Measurements from ENCODE around the gene DENND1A.

Gene DENND1A

GRCh38 chr9:123453076-123453667 is 476.8 kb downstream of the DENND1A start:
- Histone ChIP-seq H3K79me2 (ENCODE audit: insufficient read depth, low read length) (no peaks in the 10 kb centered on the region), H3K9me2 (replicated peaks; ENCODE audit: insufficient read depth, low read length) (no peaks in the 10 kb centered on the region), H3F3A (ENCODE audit: insufficient read depth) (no peaks in the 10 kb centered on the region), H3K36me3 (ENCODE audit: low read length) (no peaks in the 10 kb centered on the region), H3K27me3 (ENCODE audit: low read length) (no peaks in the 10 kb centered on the region), H3K9me3 (ENCODE audit: insufficient read depth, low read length) (no peaks in the 10 kb centered on the region), H3K4me3 (ENCODE audit: insufficient read depth, low read length, poor library complexity, severe bottlenecking) (no peak overlapping the region), H3K4me2 (ENCODE audit: low read depth, low read length, poor library complexity, severe bottlenecking) (no peak overlapping the region), H3K9ac (ENCODE audit: low read length) (no peak overlapping the region), H3K27ac (ENCODE audit: low read depth, low read length) (no peak overlapping the region), H2AFZ (ENCODE audit: low read depth, low read length, severe bottlenecking) (no peak overlapping the region), H4K20me1 (ENCODE audit: low read depth, low read length) (no peaks in the 10 kb centered on the region)
- TF ChIP-seq EZH2phosphoT487 (conservative IDR thresholded peaks at IDR 0.05; ENCODE audit: low read length) = no peak
- no peak for TF ChIP-seq CTCF (IDR thresholded peaks at IDR 0.05; ENCODE audit: insufficient read depth, low read length, poor library complexity, severe bottlenecking)

GRCh38 chr9:123450996-123451395 is 478.9 kb downstream of the DENND1A start:
- no peaks in the 10 kb centered on the region for H3K9me3 ChIP-seq (ENCODE audit: insufficient read depth, low read length)

GRCh38 chr9:123450098-123450770 is 479.7 kb downstream of the DENND1A start:
- Histone ChIP-seq H4K20me1 (ENCODE audit: low read depth, low read length) (no peaks in the 10 kb centered on the region), H3K79me2 (ENCODE audit: insufficient read depth, low read length) (no peaks in the 10 kb centered on the region), H3K9ac (ENCODE audit: low read length) (no peak overlapping the region), H3K4me3 (ENCODE audit: insufficient read depth, low read length, poor library complexity, severe bottlenecking) (no peak overlapping the region), H3F3A (ENCODE audit: insufficient read depth) (no peaks in the 10 kb centered on the region), H3K27me3 (ENCODE audit: low read length) (no peaks in the 10 kb centered on the region), H3K9me2 (replicated peaks; ENCODE audit: insufficient read depth, low read length) (no peaks in the 10 kb centered on the region), H2AFZ (ENCODE audit: low read depth, low read length, severe bottlenecking) (no peak overlapping the region), H3K4me2 (ENCODE audit: low read depth, low read length, poor library complexity, severe bottlenecking) (no peak overlapping the region), H3K36me3 (ENCODE audit: low read length) (no peaks in the 10 kb centered on the region), H3K27ac (ENCODE audit: low read depth, low read length) (no peak overlapping the region), H3K9me3 (ENCODE audit: insufficient read depth, low read length) (no peaks in the 10 kb centered on the region)
- no peak for TF ChIP-seq EZH2phosphoT487 (conservative IDR thresholded peaks at IDR 0.05; ENCODE audit: low read length)
- TF ChIP-seq CTCF (IDR thresholded peaks at IDR 0.05; ENCODE audit: insufficient read depth, low read length, poor library complexity, severe bottlenecking) = no peak

More at GRCh38 chr9:123450996-123451395, 478.9 kb downstream of the DENND1A start:
- no peak overlapping the region for H3K4me3 ChIP-seq (ENCODE audit: insufficient read depth, low read length, poor library complexity, severe bottlenecking)
- no peak overlapping the region for H2AFZ ChIP-seq (ENCODE audit: low read depth, low read length, severe bottlenecking)
- no peaks in the 10 kb centered on the region for H4K20me1 ChIP-seq (ENCODE audit: low read depth, low read length)
- no peaks in the 10 kb centered on the region for H3K36me3 ChIP-seq (ENCODE audit: low read length)
- TF ChIP-seq CTCF (IDR thresholded peaks at IDR 0.05; ENCODE audit: insufficient read depth, low read length, poor library complexity, severe bottlenecking) (no peak), EZH2phosphoT487 (conservative IDR thresholded peaks at IDR 0.05; ENCODE audit: low read length) (no peak)
- H3K27me3 ChIP-seq (ENCODE audit: low read length) = no peaks in the 10 kb centered on the region
- no peak overlapping the region for H3K27ac ChIP-seq (ENCODE audit: low read depth, low read length)
- H3K79me2 ChIP-seq (ENCODE audit: insufficient read depth, low read length) = no peaks in the 10 kb centered on the region
- H3K9me2 ChIP-seq (replicated peaks; ENCODE audit: insufficient read depth, low read length) = no peaks in the 10 kb centered on the region
- H3K4me2 ChIP-seq (ENCODE audit: low read depth, low read length, poor library complexity, severe bottlenecking) = no peak overlapping the region
- no peaks in the 10 kb centered on the region for H3F3A ChIP-seq (ENCODE audit: insufficient read depth)
- H3K9ac ChIP-seq (ENCODE audit: low read length) = no peak overlapping the region

Measured in SU-DHL-6 (cell line).